Stimulated activated CD4-positive, alpha-beta T cell treated with anti-CD3 and anti-CD28 coated beads, Interleukin-15, amount 100 ng/mL, for 24 hours (primary cell): ENCODE measurements around the gene MRNIP.
"Not testable (repeated sequence)": the region's sequence is repeated elsewhere in the genome, so short reads cannot be mapped to it uniquely, and the experiment has no call there.

Source experiments
- DNase-seq: peaks from one replicate; pipeline ENCODE4 v3.0.0-alpha.2; 2020

MRNIP gene

GRCh38 chr5:179801304-179802206 lies 57.1 kb downstream of the MRNIP start:
- peak; percentile 90 for DNase-seq

GRCh38 chr5:179800696-179801201 lies 57.9 kb downstream of the MRNIP start:
- DNase-seq: no peak

- DNase-seq: no peak
Measured at GRCh38 chr5:179800071-179800695, 58.4 kb downstream of the MRNIP start.

GRCh38 chr5:179799644-179799973 lies 59.0 kb downstream of the MRNIP start:
- no peak for DNase-seq

GRCh38 chr5:179798771-179799643 lies 59.6 kb downstream of the MRNIP start:
- no peak for DNase-seq

- DNase-seq: no peak
Measured at GRCh38 chr5:179798144-179798770, 60.4 kb downstream of the MRNIP start.

- DNase-seq: no peak
Measured at GRCh38 chr5:179797741-179798140, 60.9 kb downstream of the MRNIP start.

- no peak for DNase-seq
Measured at GRCh38 chr5:179796877-179797608, 61.6 kb downstream of the MRNIP start.

- peak; percentile 81 for DNase-seq
Measured at GRCh38 chr5:179795863-179796833, 62.5 kb downstream of the MRNIP start.

- DNase-seq: no peak
Measured at GRCh38 chr5:179795049-179795862, 63.4 kb downstream of the MRNIP start.

GRCh38 chr5:179794575-179794974 lies 64.0 kb downstream of the MRNIP start:
- no peak for DNase-seq

GRCh38 chr5:179794171-179794570 lies 64.4 kb downstream of the MRNIP start:
- DNase-seq: no peak

GRCh38 chr5:179793468-179794139 lies 65.0 kb downstream of the MRNIP start, which contains the start of gene LTC4S:
LTC4S (plus strand) TSS chr5:179793986; CDS start chr5:179794081, 95 bp downstream.
- DNase-seq: peak; percentile 42

GRCh38 chr5:179792612-179793467 lies 65.8 kb downstream of the MRNIP start:
- no peak for DNase-seq

GRCh38 chr5:179791881-179792611 lies 66.6 kb downstream of the MRNIP start:
- no peak for DNase-seq

GRCh38 chr5:179789278-179789677 lies 69.3 kb downstream of the MRNIP start:
- DNase-seq: not testable (repeated sequence)

GRCh38 chr5:179788193-179788854 lies 70.3 kb downstream of the MRNIP start:
- DNase-seq: no peak
